Endothelial cell of hepatic sinusoid (primary cell): ENCODE results near the gene LTBP1.

Source experiments
- in situ Hi-C: cut with HindIII; loops from 2 replicates; pipeline ENCODE4 v1.10.0; 2017; ENCODE audit warnings: low sequenced_read_pairs

The LTBP1 gene

DNA sequence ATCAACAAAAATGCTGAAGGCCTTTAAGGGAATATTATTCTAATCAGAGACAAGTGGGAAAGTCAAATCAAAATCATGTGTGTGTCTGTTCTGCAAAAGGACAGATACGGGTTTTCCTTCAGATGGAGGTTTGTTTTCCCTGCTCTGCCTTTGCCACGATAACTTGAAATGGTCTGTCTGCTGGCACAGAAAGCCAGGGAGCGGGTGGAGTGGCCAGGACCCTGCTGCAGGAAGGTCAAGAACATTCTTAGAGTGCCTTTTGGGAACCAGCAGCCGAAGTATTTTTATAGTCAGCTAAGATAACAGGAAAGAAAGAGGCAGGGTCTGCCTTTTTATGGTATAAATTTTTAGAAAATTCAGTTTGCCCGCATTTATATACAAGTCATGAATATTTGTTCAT lies 234.2 kb downstream of the LTBP1 start:
- in situ Hi-C loops = no loop called here

GRCh38 chr2:33181466-33181865 lies 234.7 kb downstream of the LTBP1 start:
- in situ Hi-C loops = no loop called here

DNA sequence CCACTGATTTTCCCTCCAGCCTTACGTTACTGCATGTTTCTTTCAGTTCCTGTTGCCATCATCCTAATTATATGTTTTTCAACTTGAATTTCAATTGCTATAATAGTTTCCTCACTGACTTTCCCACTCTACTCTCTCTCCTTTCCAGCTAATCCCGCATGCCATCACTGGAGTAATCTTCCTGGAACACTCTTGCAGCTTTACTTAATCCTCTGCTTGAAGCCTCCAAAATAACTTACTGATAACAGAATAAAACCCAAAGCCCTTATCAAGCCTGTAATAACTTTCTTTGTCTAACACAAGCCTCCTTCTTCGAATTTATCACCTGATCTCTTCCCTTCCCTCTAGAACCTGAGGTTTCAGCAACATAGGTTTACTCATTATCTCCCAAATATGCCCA lies 237.3 kb downstream of the LTBP1 start:
- in situ Hi-C loops = no loop called here

DNA sequence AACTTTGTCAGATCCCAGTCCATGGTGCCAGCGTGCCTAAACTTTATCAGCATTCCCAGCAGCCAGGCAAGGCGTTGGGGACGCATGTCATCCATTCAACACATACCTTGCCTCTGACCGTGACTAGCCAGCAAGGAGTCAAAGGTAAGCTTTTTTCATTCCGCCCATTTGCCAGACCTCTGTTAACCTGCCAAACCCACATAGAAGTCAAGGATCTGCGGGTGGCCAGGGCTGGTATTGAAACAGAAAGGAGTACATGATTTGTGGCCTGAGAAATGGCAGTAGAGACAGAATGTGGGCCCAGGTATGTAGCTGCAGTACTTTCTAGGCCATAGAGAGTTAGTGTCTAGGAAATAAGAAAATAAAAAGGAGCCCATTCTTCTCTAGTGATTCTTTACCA lies 240.2 kb downstream of the LTBP1 start:
- in situ Hi-C loops = loop anchor here (5.0 kb wide), 2 partner anchors 75 to 185 kb away; no protein-coding TSS in a partner anchor

DNA sequence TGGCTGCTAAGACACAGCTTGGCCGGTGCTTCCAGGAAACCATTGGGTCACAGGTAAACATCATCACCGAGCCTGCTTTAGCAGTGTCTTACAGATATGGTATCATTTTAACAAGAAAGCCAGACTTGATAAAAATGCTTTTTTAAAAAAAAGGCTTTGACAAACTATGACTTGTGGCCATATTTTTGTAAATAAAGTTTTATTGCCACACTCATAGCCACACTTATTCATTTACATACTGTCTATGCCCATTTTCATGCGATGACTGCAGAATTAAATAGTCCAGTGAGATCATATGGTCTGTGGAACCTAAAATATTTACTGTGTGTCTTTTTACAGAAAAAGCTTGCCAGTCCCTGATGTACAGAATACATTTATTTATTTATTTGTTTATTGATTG lies 242.0 kb downstream of the LTBP1 start:
- in situ Hi-C loops = loop anchor here (5.0 kb wide), 2 partner anchors 74 to 184 kb away; no protein-coding TSS in a partner anchor

- in situ Hi-C loops = no loop called here
Observed at GRCh38 chr2:33190393-33190937, 243.7 kb downstream of the LTBP1 start.

GRCh38 chr2:33195891-33196290 lies 249.1 kb downstream of the LTBP1 start:
- in situ Hi-C loops = no loop called here

- in situ Hi-C loops = no loop called here
Observed at GRCh38 chr2:33196700-33197099, 249.9 kb downstream of the LTBP1 start.

- in situ Hi-C loops = no loop called here
Observed at GRCh38 chr2:33197198-33197938, 250.6 kb downstream of the LTBP1 start.

GRCh38 chr2:33202641-33203522 lies 256.1 kb downstream of the LTBP1 start:
- in situ Hi-C loops = no loop called here

DNA sequence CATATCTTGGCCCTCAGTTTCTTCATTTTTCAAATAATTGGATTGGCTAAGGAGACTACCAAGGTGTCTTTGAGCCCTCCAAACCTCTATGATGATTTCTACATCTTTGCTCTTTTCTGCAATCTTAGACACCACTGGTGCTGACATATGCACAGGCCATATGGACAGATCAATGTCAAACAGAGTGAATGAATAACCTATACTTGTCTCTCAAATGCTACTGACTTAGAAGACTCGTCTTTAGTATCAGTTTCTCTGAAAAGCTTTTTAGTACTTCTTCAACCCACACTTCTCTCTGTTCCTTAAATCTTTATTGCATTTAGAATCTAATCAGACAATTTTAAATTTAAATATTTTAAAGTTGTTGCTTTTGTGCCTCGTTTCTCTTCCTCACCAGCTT lies 258.2 kb downstream of the LTBP1 start:
- in situ Hi-C loops = no loop called here

DNA sequence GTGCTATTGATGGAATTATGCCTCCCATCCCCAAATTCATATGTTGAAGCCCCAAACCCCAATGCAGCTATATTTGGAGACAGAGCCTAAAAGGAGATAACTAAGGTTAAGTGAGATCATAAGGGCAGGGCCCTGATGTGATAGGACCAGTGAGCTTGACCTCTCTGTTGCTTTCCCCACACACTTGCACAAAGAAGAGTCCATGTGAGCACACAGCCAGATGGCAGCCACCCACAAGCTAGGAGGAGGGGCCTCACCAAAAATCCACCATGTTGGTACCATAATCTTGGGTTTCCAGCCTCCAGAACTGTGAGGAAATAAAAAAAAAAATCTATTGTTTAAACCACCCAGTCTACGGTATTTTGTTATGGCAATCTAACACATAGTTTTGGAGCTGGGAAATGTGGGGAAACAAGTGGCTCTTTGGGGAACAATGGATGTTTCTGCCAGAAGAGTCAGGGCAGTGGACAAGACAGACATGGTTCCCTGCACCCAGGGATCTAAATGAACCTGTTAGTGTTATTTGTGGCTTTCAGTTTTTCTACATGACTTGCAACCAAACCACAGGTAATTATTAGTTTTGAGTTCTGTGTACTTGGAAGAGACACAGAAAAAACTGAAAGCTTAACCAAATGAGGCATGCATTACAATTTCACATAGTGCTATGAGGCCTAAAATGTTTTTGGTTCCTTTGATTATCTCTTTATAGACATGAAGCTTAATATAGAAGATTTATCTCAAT lies 259.1 kb downstream of the LTBP1 start:
- in situ Hi-C loops = no loop called here

DNA sequence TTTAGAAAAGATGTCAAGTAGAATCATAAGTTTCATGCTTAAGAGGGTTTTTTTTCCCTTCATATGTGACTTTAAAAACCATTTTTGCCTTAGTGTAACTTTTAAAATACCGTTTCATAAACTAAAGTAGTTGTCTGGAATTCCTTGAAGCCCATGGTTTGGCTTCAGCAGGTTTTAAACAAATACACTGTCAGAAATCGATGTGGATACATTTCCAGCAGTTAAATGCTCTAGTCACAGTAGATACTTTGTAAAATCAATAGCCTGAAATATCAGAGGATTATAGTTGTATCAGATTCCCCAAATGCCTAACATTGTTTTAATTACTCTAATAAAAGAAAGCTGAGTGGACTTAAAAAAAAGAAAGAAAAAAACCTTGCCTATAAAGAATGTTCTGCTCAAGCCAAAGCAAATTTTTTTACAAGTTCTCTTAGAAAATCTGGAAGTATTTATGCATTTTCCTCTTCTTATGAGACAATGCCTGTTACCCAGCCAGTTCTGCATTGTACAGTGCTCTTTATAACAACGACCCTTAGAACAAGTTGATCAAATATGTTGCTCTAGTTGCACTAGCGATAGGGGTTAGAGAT lies 260.5 kb downstream of the LTBP1 start:
- in situ Hi-C loops = no loop called here

DNA sequence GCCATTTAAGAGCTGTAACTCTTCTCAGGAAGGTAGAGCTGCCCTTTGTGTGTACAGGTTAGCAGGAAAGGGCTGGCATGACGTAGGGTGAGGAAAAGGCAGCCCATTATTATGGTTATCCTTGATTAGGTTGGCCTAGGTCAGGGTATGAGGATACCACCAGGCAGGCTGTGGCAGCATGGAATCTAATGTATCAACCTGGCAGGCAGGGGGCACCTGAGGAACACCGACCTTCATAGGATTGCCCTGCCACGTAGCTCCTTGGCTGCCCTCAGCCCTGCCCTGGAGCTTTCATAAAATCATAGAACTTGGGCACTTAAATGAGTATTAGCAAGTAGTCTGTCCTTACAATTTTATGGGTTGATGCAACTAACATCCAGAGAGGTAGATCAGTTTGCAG lies 261.6 kb downstream of the LTBP1 start:
- in situ Hi-C loops = no loop called here

- in situ Hi-C loops = no loop called here
Observed at GRCh38 chr2:33209976-33210375, 263.2 kb downstream of the LTBP1 start.

- in situ Hi-C loops = no loop called here
Observed at GRCh38 chr2:33210626-33211025, 263.9 kb downstream of the LTBP1 start.

- in situ Hi-C loops = no loop called here
Observed at GRCh38 chr2:33212151-33212550, 265.4 kb downstream of the LTBP1 start.

DNA sequence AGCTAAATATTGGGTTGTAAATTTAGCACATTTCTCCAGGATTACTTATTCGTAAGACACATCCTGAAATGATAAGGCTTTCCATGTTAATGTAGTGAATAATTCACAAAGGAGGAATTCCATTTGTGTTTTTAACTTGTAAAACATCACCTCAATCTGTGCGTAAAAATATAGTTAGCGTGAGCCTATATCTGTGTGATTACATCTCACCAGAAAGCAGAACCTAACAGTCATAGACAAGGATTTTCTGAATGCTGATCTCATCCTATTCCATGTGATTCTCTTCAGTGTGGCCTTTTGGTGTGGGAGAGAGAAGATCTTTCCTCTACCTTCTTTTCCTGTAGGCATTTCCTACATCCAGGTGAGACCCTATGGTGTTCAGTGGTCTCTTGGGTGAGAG lies 266.5 kb downstream of the LTBP1 start:
- in situ Hi-C loops = no loop called here

DNA sequence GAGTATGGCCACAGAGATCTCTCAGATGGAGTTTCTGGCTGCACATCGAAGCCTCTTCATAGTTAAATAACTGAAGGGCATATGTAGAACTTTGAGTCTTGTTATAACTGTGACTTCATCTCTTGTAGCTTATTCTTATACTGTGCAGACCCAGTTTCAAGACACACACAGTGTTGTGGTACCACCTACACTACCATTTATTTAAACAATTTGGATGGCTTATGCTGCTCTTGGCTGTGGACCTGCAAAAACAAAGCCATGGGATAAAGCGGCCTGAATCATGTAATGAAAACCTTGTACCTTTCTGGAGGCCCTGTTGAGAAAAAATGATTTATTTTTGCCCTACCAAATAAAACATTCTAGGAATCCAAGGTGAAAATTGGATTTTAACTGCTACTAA lies 266.9 kb downstream of the LTBP1 start:
- in situ Hi-C loops = no loop called here

GRCh38 chr2:33214436-33214835 lies 267.7 kb downstream of the LTBP1 start:
- in situ Hi-C loops = no loop called here

GRCh38 chr2:33214857-33215256 lies 268.1 kb downstream of the LTBP1 start:
- in situ Hi-C loops = no loop called here
